ENCODE results near the gene NPNT. TPM values are rescaled to one million over a fixed set of nuclear protein-coding genes. Genes with fewer than 3 reads are reported as not detected.

NPNT gene
- polyA plus RNA-seq, 1 of the 3 experiments (the other 2 are of a cell fraction), result not detected

- Histone ChIP-seq H4K20me1 (ENCODE audit: insufficient read depth) (no peaks in the 10 kb centered on the region), H3K4me3 (ENCODE audit: low read depth in 2 of 2, low read length in 1 of 2) (no peak overlapping the region), H3K4me1 (ENCODE audit: control insufficient read depth in 1 of 2, insufficient read depth in 2 of 2, low read depth in 1 of 2, low read length in 1 of 2) (no peaks in the 10 kb centered on the region), H3K36me3 (replicated peaks in 1 of 2; ENCODE audit: control insufficient read depth in 1 of 2, insufficient read depth in 2 of 2, low read length in 1 of 2) (no peaks in the 10 kb centered on the region), H3K27me3 (ENCODE audit: insufficient read depth) (peaks cover 12% of the 10 kb centered on the region), H3F3A (replicated peaks; ENCODE audit: insufficient read depth) (no peaks in the 10 kb centered on the region), H3K9me2 (no peaks in the 10 kb centered on the region), H3K79me2 (ENCODE audit: insufficient read depth) (no peaks in the 10 kb centered on the region), H3K9me3 (no peaks in the 10 kb centered on the region), H3K9ac (no peak overlapping the region), H3K4me2 (no peak overlapping the region), H2AFZ (ENCODE audit: low read depth) (no peak overlapping the region), H3K27ac (ENCODE audit: low read depth in 2 of 2, low read length in 1 of 2) (no peak overlapping the region)
- POLR2A ChIA-PET, result no interaction called here
- CTCF ChIA-PET, result no interaction called here
- DNase-seq, result no peak
- 36% methylated on average over 2 of the region's 2 CpGs for WGBS (ENCODE audit: low lambda C conversion rate)
- TF ChIP-seq ZBTB33 (IDR thresholded peaks at IDR 0.05; ENCODE audit: borderline replicate concordance, low read depth) (no peak), POLR2AphosphoS5 (IDR thresholded peaks at IDR 0.05; ENCODE audit: low read depth, low read length) (no peak), NRF1 (IDR thresholded peaks at IDR 0.05; ENCODE audit: low read depth, low read length) (no peak), TCF12 (IDR thresholded peaks at IDR 0.05) (no peak), SIN3A (IDR thresholded peaks at IDR 0.05; ENCODE audit: borderline replicate concordance, low read depth, low read length) (no peak), GABPA (IDR thresholded peaks at IDR 0.05; ENCODE audit: low read depth) (no peak), RXRA (IDR thresholded peaks at IDR 0.05; ENCODE audit: borderline replicate concordance, low read depth) (no peak), MEF2A (IDR thresholded peaks at IDR 0.05; ENCODE audit: borderline replicate concordance, low read depth) (no peak)
These were observed 7.4 kb downstream of the NPNT start for GRCh38 chr4:105902550-105903262.

DNA sequence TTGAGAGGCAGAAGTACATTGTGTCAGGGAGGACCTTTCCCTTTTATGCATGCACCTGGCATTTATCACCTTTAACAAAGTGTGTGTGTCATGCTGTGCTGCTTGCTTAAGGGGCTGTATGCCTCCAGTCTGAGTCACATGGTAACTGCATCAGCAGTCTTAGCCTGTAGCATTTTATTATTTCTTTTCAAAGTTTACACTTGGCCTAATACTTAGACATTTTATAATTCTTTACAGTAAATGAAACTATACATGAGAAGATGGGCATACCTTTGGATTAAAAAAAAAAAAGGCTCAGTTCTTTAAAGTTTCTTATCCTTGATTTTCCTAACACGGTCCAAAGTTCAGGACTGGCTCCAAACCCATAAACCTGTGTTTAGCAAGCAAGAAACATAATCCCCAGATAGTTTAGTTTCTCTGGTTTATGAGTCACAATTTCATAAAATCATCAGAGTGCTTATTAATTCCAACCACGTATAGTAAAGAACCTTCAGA lies 14.6 kb downstream of the NPNT start:
- Histone ChIP-seq H3K9me3 (no peaks in the 10 kb centered on the region), H3K9ac (no peak overlapping the region), H3K4me2 (no peak overlapping the region), H3K27ac (ENCODE audit: low read depth in 2 of 2, low read length in 1 of 2) (no peak overlapping the region), H3K4me1 (ENCODE audit: control insufficient read depth in 1 of 2, insufficient read depth in 2 of 2, low read depth in 1 of 2, low read length in 1 of 2) (no peaks in the 10 kb centered on the region; a peak in 1 of 4 replicates), H3K79me2 (ENCODE audit: insufficient read depth) (no peaks in the 10 kb centered on the region), H3F3A (replicated peaks; ENCODE audit: insufficient read depth) (no peaks in the 10 kb centered on the region), H3K4me3 (ENCODE audit: low read depth in 2 of 2, low read length in 1 of 2) (no peak overlapping the region), H4K20me1 (ENCODE audit: insufficient read depth) (no peaks in the 10 kb centered on the region), H3K36me3 (replicated peaks in 1 of 2; ENCODE audit: control insufficient read depth in 1 of 2, insufficient read depth in 2 of 2, low read length in 1 of 2) (no peaks in the 10 kb centered on the region), H2AFZ (ENCODE audit: low read depth) (no peak overlapping the region), H3K9me2 (no peaks in the 10 kb centered on the region), H3K27me3 (ENCODE audit: insufficient read depth) (no peaks in the 10 kb centered on the region)
- DNase-seq, result no peak
- WGBS (ENCODE audit: low lambda C conversion rate), result 30% methylated on average over 2 of the region's 2 CpGs
- ChIA-PET POLR2A (no interaction called here), CTCF (no interaction called here)
- no peak for TF ChIP-seq EZH2phosphoT487 (IDR thresholded peaks at IDR 0.05; ENCODE audit: borderline replicate concordance, low read depth)
- TF ChIP-seq, protein P1, sequence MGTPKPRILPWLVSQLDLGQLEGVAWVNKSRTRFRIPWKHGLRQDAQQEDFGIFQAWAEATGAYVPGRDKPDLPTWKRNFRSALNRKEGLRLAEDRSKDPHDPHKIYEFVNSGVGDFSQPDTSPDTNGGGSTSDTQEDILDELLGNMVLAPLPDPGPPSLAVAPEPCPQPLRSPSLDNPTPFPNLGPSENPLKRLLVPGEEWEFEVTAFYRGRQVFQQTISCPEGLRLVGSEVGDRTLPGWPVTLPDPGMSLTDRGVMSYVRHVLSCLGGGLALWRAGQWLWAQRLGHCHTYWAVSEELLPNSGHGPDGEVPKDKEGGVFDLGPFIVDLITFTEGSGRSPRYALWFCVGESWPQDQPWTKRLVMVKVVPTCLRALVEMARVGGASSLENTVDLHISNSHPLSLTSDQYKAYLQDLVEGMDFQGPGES (IDR thresholded peaks at IDR 0.05; ENCODE audit: low read depth, low read length), result no peak
- TF ChIP-seq FOSL2 (IDR thresholded peaks at IDR 0.05; ENCODE audit: borderline replicate concordance, low read depth), result no peak

Data from SK-N-SH (cell line).